Amniotic stem cell (primary cell): ENCODE data around the gene TMEM11.

Experiments used
- DNase-seq: peaks from one replicate; lab custom pipeline; 2025; lab: John Stamatoyannopoulos, UW

TMEM11 gene, protein sequence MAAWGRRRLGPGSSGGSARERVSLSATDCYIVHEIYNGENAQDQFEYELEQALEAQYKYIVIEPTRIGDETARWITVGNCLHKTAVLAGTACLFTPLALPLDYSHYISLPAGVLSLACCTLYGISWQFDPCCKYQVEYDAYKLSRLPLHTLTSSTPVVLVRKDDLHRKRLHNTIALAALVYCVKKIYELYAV

DNA sequence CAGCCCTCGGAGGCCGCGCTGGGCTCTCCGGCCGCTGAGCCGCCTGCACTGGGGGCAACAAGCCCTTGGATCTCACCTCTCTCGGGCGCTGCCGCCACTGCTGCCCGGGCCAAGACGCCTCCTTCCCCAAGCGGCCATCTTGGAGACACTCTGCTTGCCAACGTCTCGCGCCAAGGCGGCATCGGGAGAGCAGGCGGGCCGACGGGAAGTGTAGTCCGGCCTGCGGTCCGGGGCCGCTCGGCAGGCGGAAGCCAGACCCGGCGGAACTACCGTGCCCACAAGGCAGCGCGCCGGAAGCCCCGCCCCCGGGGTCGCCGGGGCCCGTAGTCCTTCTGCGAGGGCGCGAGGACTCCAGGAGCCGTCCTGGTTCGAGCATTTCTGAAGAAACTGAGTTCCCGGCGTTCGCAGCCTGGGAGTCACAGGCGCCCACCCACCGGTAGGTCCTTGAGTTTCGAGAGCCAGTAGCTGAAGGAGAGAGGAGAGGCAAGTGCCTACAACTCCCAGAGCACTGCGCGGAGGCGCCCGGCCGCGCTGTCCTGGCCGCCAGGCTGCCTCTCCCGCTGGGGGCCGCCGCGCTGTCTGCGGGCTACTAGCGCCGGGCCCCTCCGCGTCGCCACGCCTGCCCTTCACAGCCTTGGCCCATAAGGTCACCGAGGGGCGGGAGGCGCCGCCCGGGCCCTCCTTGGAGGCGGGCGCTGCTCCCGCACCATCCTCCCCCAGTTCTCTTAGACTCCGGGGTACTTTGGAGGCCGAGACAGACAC lies at the start of gene TMEM11:
Gene TMEM11 (minus strand): TSS at position 147 of the 762 bp plus-strand sequence. CDS start 9 bp downstream, at position 138.
- peak; percentile 93 for DNase-seq

DNA sequence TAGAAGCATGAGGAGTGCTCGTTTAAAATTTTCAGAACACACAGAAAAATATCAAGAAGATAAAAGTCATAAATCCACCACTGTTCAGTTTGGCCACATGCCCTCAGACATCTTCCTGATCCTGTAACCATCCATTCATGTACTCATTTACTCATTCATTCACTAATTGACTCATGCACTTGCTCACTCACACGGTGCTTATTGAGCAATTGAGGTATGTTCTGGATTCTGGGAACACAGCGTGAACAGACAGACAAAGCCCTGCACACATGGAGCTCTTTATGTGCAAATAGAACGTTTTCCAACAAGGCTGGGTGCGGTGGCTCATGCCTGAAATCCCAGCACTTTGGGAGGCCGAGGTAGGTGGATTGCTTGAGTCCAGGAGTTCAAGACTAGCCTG lies 49.4 kb upstream of the TMEM11 start:
- no peak for DNase-seq

DNA sequence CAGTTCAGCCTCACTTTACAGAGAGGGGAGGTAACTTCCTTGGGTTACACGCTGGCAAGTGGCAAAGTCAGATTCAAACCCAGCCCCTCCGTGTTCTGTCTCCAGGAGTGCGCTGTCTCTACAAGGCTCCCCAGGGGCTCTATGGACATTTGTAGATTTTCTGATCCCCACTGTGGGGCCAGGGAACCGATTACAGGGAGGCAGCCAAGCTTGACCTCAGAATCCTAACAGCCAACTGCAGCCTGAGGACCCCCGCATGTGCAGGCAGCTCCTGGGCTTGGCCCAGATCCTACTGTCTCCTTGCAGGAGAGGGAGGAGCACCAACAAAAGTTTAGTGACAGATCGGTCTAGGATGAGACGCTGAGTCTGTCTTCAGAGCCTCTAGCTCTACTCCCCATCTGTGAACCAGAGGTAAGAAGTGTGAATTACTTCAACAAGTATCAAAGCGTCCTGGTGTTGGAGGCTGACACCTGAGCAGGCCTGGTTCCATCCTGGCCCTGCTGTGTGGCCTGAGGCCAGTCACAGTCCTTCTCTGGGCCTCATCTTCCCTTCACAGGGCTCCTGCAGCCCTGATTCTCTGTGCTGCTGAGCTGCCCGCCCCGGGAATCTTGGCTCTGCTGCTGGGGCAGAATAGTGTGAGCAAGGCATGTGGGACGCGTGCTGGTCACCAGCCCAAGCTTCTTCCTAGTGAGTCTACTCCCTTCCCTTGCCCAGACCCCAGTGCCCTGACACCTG lies 48.5 kb upstream of the TMEM11 start:
- no peak for DNase-seq

DNA sequence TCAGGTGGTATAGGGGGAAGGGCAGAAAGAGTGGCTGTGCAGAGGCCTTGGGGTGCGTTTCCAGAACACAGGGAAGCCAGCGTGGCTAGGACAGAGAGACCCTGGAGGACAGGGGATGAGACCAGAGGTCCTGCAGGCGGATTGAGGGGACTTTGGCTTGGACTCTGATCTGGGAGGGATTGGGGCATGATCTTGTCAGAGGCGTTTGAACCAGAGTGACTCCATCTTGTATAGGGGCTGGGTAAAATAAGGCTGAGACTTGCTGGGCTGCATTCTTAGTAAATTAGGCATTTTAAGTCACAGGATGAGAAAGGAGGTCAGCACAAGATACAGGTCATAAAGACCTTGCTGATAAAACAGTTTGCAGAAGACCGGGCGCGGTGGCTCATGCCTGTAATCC lies 44.6 kb upstream of the TMEM11 start:
- DNase-seq: no peak

DNA sequence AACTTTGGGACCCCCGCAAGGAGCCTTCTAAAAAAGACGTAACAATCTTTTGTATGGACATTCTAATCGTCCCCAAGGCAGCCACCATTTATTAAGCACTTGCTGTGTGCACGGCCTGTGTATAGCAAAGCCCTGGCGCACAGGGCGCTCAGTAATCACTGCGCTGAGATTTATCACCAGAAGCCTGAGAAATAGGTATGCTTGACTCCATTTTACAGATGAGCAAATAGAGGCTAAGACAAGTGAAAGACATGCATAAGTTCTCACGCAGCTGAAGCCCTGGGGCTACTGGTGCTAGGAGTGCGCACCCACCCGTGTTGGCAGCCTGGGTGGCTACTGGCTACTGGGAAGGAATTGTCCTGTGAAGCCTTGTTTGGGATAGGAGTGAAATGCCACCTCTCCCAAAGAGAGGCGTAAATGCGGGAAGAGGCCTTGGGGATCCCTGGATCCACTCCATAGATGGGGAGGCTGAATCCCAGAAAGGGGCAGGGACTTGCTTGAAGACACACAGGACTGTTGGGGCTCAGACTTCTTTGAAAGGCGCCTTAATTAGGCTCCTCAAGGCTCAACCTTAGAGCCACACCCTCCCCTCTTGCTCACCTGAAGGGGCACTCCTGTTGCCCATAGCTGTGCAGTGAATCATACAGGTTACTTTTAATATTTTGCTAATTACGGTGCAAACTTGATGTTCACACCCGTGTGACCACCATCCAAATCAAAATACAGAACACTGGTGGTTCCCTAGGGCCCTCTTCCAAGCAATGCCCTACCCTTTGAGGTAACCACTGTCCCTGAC lies 39.9 kb upstream of the TMEM11 start:
- DNase-seq: no peak

DNA sequence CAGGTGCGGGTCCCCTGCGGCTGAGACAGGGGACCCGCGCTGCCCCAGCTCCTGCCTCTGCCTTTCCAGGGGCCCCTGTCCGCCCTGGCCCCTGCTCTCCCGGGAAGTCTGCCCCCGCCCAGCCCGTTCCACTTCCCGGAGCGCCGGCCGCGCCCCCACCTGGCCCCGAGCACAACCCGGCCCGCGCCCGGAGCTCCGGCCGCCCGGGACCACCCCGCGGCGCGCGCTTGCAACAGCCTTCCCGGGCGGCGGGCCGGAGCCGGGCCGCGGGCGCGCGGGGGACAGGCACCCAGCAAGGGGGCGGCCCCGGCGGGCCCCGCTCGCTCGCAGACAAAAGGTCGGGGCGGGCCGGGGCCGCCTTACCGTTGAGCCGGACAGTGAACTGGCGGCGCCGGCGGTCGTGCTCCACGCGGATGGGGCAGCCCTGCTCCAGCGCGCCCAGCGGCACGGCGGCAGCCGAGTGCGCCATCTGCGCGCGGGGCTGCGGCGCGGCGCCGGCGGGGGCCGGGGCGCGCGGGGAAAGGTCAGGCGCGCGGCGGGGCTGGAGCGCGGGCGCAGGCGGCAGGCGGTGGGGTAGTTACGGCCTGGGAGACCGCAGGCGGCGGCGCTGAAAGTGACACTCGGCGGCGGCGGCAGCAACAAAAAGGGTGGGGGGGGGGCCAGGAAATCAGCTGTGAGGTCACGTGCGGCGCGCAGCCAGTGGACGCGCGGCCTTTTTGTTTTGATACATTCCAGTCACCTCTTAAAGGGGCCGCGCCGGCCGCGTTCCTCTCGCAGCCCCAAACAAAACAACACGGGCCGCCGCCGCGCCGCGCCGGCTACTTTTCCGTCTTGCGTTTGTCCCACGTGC lies 39.1 kb upstream of the TMEM11 start, which contains the start of gene NATD1:
Gene NATD1 (minus strand): TSS at position 615 of the 850 bp plus-strand sequence. CDS start 146 bp downstream, at position 469.
- peak; percentile 44 for DNase-seq

DNA sequence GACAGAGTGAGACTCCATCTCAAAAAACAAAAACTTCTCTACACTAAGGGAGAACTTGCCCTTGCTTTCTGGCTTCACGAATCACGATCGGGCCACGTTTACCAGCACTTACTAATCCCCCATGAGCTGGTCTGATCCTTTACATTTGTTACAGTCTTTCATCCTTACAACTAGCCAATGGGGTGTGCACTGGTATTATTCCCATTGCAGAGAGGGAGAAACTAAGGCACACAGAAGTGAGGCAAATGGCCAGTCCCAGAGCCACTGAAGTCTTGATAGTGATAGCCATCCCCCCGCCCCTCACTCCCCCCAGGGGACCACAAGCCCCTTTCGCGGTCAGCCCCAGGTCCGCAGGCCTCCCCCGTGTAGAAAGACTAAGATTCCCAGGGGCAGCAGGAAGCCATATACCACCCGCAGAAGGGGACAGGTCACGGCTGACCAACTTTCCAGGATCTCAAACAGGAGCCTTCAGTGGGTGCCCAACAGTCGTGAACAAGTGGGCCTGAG lies 38.4 kb upstream of the TMEM11 start:
- no peak for DNase-seq

DNA sequence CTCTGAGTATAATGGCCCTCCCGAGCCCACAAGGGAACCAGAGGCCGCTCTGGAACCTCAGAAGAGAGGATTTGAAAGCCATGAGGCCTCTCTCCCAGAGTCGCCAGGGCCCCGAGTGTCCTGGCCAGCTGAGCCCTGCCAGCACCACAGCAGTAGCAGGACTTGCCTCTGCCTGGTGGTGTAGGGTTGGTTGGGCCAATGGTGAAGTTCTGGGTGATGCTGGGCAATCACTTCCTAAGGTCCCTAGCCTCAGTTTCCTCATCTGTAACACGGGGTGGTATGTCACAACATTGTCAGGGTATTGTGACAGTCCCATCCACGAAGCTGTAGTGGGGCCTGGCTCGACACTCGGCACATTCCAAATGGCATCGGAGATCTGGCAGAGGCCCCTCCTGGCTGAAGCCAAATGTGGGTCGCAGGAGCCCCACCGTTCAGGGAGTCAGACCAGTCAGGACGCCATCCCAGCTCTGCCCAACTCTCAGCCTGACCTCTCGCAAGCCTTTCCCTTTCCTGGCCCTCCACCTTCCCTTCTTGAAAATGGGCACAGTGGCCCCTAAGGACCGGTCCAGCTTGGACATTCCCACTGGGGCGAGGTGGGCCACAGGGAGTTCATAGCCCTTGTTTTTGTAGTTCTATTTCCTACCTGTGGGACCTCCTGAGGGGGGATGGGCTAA lies 37.5 kb upstream of the TMEM11 start:
- no peak for DNase-seq

DNA sequence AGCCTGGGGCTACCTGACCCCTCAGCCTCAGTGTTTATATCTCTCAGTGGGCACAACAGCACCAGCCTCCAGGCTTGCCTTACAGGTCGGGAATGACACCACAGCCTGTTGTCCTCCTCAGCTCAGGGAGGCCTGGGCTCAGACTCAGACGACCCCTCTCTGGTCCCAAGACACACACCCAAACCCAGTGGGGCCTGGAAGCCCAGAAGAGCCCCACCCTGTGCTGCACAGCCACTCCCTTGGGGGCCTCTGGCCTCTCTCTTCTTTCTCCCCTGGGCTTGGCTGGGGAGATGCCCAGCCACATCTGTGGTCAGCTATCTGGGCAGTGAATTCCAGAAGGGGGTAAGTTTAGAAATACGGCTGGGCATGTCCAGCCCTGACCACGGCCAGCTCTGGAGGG lies 36.9 kb upstream of the TMEM11 start:
- DNase-seq: no peak

DNA sequence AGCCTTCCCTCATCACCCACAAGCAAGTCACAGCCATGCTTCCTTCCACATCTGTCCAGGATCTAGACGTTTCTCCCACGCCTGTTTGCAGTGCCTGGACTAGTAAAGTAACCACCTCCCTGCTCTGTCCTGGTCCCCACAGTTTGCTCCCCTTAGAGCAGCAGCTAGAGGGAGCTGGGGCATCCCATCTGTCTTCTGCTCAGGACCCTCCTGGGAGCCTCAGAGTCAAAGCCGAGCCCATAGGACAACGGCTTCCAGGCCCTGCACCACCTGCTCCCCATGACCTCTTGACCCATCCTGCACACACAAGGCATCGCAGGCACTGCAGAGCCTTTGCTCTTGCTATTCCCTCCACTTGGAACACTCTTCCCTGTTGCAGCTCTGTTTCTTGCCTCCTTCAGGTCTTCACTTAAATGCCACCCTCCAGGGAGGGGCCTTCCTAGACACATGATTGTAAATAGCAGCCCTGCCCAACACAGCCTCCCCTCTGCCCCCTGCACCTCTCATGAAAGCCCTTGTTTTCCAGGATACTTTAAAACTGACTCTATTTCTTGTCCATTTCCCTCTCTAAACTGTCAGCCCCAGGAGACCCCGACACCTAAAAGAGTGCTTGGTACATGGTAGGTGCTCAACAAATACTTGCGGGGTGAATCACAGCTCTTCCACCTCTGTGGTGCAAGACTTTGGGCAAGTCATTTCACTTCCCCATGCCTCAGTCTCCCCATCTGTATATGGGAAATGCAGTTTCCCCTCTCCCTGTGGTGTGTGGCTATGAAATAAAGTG lies 36.2 kb upstream of the TMEM11 start:
- DNase-seq: no peak

DNA sequence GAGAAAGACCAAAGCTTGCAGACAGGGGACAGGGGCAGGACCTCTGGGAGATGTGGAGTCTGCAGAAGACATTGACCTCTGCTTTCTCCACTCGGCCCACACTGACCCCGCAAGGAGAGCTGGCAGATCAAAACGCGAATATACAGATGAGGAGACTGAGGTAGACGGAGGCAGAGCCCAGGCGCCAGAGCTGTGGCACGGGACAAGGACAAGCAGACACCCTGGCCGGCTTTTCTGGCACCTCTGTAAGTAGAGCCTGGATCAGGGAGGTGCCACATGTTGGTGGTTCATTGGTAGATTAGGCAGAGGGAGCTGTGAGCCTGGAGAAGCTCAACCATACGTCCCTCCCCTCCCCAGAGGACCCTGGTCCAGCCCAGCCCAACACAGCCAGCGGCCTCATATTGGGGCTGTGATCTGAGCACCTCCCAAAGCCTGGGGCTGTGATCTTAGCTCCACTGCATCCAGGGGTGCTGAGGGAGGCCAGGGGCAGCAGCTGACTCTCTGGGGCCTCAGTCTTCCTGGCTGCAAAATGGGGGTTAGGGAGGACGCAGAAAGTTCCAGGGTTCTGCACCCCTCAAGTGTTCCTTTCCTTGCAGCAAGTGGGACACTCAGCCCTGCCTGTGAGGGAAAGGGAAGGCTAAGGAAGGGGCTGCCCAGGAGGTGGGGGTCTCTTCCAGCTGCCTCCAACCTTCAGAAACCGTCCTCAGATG lies 35.3 kb upstream of the TMEM11 start:
- DNase-seq: no peak

DNA sequence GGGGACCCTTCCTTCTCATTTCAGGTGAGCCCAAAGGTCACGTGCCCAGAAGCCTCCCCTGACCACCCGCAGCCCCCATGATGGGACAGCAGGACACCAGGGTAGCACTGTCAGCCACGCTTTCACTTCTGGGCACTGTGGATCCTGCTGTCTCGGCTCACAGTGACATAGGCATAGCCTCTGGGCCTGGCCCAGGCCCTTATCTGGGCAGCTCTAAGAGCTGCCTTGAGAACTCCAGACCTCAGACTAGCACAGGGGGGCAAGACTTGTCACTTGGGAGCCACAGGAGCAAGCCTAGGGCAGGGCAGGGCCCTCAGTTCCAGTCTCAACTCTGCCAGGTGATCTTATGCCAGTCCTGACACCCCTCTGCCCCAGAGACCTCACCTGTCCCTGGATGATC lies 34.5 kb upstream of the TMEM11 start:
- no peak for DNase-seq

DNA sequence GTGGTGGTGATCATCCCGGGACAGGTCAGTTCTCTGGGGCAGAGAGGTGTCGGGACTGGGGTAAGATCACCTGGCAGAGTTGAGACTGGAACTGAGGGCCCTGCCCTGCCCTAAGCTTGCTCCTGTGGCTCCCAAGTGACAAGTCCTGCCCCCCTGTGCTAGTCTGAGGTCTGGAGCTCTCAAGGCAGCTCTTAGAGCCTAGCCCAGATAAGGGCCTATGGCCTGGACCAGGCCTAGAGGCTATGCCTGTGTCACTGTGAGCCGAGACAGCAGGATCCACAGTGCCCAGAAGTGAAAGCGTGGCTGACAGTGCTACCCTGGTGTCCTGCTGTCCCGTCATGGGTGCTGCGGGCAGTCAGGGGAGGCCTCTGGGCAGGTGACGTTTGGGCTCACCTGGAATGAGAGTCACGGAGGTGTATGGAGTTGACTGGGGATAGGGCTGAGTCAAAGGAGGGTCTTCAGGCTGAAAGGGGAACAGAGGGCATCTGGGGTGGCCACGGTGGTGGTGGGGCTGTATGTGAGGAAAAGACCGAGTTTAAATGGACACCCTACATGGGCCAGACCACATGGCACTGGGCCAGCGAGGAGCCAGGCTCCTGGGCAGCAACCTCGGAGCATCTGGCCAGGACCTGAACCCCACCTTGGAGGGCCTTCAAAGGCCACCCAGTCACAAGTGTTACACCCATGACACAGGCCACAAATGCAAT lies 33.7 kb upstream of the TMEM11 start:
- no peak for DNase-seq

DNA sequence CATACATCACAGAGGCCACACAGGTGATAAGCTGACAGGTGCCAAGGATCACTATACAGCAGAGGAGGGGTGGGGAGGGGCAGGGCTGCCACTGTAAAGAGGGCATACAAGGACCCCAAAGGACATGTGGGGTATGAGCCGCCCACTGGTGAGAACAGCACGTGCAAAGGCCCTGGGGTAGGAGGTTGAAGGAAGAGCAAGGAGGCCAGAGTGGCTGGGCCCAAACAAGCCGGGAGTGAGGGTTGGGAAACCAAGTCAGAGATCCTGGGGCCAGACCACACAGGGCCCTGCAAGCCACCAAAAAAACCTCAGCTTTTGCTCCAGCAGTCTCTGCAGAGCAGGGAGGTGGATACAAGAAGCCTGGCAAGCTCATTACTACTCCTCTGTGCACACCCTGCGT lies 32.7 kb upstream of the TMEM11 start:
- DNase-seq: no peak

DNA sequence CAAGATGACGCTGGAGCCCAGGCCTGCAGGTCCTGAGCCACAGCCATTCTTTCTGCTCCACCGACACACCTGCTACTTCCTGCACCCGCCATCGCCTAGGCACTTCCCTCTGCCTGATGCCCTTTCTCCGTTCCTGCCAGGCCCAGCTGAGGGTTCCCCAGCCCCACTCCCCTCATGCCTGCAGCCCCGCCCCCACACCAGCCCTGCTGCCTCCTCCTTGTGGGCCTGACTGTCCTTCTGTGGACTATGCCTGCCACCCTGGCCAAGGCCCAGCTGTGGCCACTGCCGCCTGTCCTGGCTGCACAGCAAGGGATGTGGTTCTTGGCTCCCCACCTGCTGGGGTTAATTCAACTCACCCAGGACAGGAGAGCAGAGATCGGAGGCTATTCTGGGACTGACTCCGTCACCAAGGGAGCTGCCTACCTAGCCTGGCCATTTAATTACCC lies 31.7 kb upstream of the TMEM11 start:
- no peak for DNase-seq

DNA sequence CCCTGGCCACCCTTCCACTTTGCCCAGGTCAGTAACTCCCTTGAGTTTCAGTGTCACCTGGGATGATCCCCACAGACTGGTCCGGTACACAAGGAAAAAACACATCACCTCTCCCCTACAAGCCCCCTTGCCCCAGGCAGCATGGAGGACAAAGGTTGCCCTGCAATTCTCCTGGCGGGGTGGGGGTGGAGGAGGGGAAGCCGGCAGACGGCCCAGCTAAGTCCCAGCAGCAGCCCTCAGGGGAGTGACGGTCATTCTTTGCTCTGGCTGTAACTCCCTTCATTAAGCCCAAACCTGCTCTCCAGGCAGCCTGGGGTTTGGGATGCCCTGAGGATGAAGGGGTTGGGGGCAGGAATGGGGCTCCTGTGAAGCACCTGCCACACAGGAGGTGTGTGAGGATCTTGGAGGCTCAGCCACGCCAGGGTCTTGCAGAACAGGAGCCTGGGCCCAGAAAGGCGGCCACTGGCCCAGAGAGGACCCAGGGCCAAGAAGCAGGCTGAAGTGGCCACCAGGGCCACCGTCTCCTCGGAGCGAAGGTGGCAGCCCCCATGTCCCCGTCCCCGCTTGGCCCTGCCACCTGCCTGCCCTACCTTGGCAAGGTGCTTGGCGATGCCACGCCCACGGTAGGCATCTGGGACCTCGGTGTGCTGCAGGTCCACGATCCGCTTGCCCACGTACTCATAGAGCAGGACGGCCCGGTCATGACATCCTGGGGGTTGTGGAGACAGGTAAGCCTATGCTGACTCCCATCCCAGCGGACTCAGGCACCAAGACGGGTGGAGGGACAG lies 29.7 kb upstream of the TMEM11 start:
- no peak for DNase-seq

DNA sequence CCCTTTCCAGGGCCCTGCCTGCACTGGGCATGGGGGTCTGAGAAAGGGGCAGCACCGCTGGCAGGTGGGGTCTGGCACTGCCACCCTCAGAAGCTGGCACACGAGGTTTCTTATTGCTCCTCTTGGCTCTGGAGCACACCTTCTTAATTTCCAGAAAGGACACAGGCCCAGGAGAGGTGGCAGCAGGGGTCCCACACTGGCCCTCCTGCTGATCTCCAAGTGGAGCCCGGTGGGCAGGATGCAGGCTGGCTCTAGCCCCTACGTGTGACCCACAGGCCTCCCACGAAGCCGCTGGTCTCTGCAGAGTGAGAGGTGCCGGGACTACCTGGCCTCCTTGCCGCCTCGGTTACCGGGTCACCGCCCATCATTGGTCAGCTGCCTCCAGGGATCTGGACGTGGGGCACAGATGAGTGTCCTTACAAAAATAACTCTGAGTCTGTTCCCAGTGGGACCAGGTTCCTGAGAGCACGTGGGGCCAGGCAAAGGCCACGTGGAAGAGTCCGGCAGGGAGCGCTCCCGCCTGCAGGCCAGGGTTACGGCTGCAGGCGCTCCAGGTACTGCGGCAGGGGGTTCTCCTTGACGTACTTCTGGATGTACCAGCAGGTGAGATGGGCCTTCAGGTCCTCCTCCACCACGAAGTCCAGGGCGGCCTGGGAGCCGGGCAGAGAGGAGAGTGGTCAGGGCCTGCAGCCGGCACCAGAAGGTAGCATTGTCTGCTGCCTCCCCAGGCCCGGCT lies 29.0 kb upstream of the TMEM11 start:
- no peak for DNase-seq
